HUES64 (cell line): ENCODE results near the gene RIC1.
"Not testable (repeated sequence)": the region's sequence is repeated elsewhere in the genome, so short reads cannot be mapped to it uniquely, and the experiment has no call there.

ENCODE experiments used
- H3K27ac ChIP-seq: 2 replicates; pipeline ENCODE4 v1.7.0; 2013; ENCODE audit warnings: low read depth, low read length, inconsistent platforms
- H3K27me3 ChIP-seq: 2 replicates; pipeline ENCODE4 v1.6.1; 2013; ENCODE audit warnings: mild to moderate bottlenecking, low read length; ENCODE audit not compliant: insufficient read depth
- H3K36me3 ChIP-seq: 2 replicates; pipeline ENCODE4 v1.6.1; 2013; ENCODE audit warnings: mild to moderate bottlenecking, low read length; ENCODE audit not compliant: insufficient read depth
- H3K4me1 ChIP-seq: 2 replicates; pipeline ENCODE4 v1.6.1; 2013; ENCODE audit warnings: mild to moderate bottlenecking, low read length, moderate library complexity; ENCODE audit not compliant: insufficient read depth
- H3K4me3 ChIP-seq: 2 replicates; pipeline ENCODE4 v1.5.1; 2013; ENCODE audit warnings: mild to moderate bottlenecking, low read length, moderate library complexity
- H3K9ac ChIP-seq: 2 replicates; pipeline ENCODE4 v1.6.1; 2013; ENCODE audit warnings: mild to moderate bottlenecking, low read depth, low read length
- H3K9me3 ChIP-seq: 2 replicates; pipeline ENCODE4 v1.6.1; 2013; ENCODE audit warnings: low read depth, low read length; ENCODE audit not compliant: insufficient read depth
- WGBS: fragments of 150-250, 120-280 bp; methylation state at CpG from one replicate; pipeline ENCODE4 v1.1.7; 2013; ENCODE audit warnings: missing lambda C conversion rate; 5-methylcytosine and 5-hydroxymethylcytosine counted together

RIC1 gene

GRCh38 chr9:5712651-5713390 is 83.9 kb downstream of the RIC1 start:
- H3K4me1 ChIP-seq, result no peaks in the 10 kb centered on the region
- peaks cover 10% of the 10 kb centered on the region; the same call in 1 of the 2 replicates for H3K9me3 ChIP-seq
- H3K27me3 ChIP-seq, result no peaks in the 10 kb centered on the region
- H3K9ac ChIP-seq, result no peak overlapping the region
- H3K36me3 ChIP-seq, result peaks cover 41% of the 10 kb centered on the region
- WGBS, result 92% methylated on average over 3 of the region's 4 CpGs
- H3K4me3 ChIP-seq, result no peak overlapping the region
- H3K27ac ChIP-seq, result no peak overlapping the region

- Histone ChIP-seq H3K9ac (no peak overlapping the region), H3K36me3 (peaks cover 41% of the 10 kb centered on the region)
- WGBS, result 86% methylated on average over 4 of the region's 4 CpGs
Measured at GRCh38 chr9:5714501-5715401, 85.8 kb downstream of the RIC1 start.

GRCh38 chr9:5715548-5716127 is 86.7 kb downstream of the RIC1 start:
- H3K27ac ChIP-seq, result no peak overlapping the region
- no peak overlapping the region for H3K9ac ChIP-seq
- H3K36me3 ChIP-seq, result peaks cover 45% of the 10 kb centered on the region
- peaks cover 5% of the 10 kb centered on the region; the same call in 1 of the 2 replicates for H3K9me3 ChIP-seq
- no peaks in the 10 kb centered on the region for H3K4me1 ChIP-seq
- H3K4me3 ChIP-seq, result no peak overlapping the region
- WGBS, result 94% methylated on average over 5 of the region's 5 CpGs
- H3K27me3 ChIP-seq, result no peaks in the 10 kb centered on the region

More at GRCh38 chr9:5714501-5715401, 85.8 kb downstream of the RIC1 start:
- Histone ChIP-seq H3K4me3 (no peak overlapping the region), H3K9me3 (peaks cover 5% of the 10 kb centered on the region; the same call in 1 of the 2 replicates), H3K27me3 (no peaks in the 10 kb centered on the region), H3K27ac (no peak overlapping the region), H3K4me1 (no peaks in the 10 kb centered on the region)

- not testable (repeated sequence) for H3K9me3 ChIP-seq, H3K4me1 ChIP-seq, H3K27ac ChIP-seq, H3K27me3 ChIP-seq, H3K4me3 ChIP-seq, H3K9ac ChIP-seq
- 96% methylated on average over 10 of the region's 10 CpGs for WGBS
- peaks cover 54% of the 10 kb centered on the region for H3K36me3 ChIP-seq
Measured at GRCh38 chr9:5717434-5717833, 88.5 kb downstream of the RIC1 start.

- H3K4me3 ChIP-seq, result no peak overlapping the region
- H3K27ac ChIP-seq, result no peak overlapping the region
- peaks cover 54% of the 10 kb centered on the region for H3K36me3 ChIP-seq
- H3K9me3 ChIP-seq, result peaks cover 5% of the 10 kb centered on the region; the same call in 1 of the 2 replicates
- no peaks in the 10 kb centered on the region for H3K27me3 ChIP-seq
- no peaks in the 10 kb centered on the region for H3K4me1 ChIP-seq
- no peak overlapping the region for H3K9ac ChIP-seq
Measured at GRCh38 chr9:5718296-5719032, 89.6 kb downstream of the RIC1 start.

- 97% methylated on average over 3 of the region's 3 CpGs for WGBS
- no peak overlapping the region for H3K4me3 ChIP-seq
- no peaks in the 10 kb centered on the region for H3K27me3 ChIP-seq
- peaks cover 48% of the 10 kb centered on the region; the same call in 1 of the 2 replicates for H3K36me3 ChIP-seq
- no peak overlapping the region for H3K27ac ChIP-seq
- H3K9ac ChIP-seq, result no peak overlapping the region
- peaks cover 5% of the 10 kb centered on the region; the same call in 1 of the 2 replicates for H3K9me3 ChIP-seq
- H3K4me1 ChIP-seq, result no peaks in the 10 kb centered on the region
Measured at GRCh38 chr9:5719100-5719926, 90.4 kb downstream of the RIC1 start.

- no peaks in the 10 kb centered on the region for H3K27me3 ChIP-seq
- 95% methylated on average over 1 of the region's 1 CpG for WGBS
- H3K4me3 ChIP-seq, result no peak overlapping the region
- H3K9ac ChIP-seq, result no peak overlapping the region
- peaks cover 42% of the 10 kb centered on the region; the same call in 1 of the 2 replicates for H3K36me3 ChIP-seq
- no peaks in the 10 kb centered on the region for H3K4me1 ChIP-seq
- H3K9me3 ChIP-seq, result peaks cover 5% of the 10 kb centered on the region; the same call in 1 of the 2 replicates
- no peak overlapping the region for H3K27ac ChIP-seq
Measured at GRCh38 chr9:5720151-5720550, 91.2 kb downstream of the RIC1 start.

GRCh38 chr9:5721279-5722087 is 92.6 kb downstream of the RIC1 start:
- no peak overlapping the region for H3K9ac ChIP-seq
- peaks cover 36% of the 10 kb centered on the region; the same call in 1 of the 2 replicates for H3K36me3 ChIP-seq
- no peaks in the 10 kb centered on the region for H3K4me1 ChIP-seq
- no peak overlapping the region for H3K27ac ChIP-seq
- H3K4me3 ChIP-seq, result no peak overlapping the region
- H3K27me3 ChIP-seq, result no peaks in the 10 kb centered on the region
- peaks cover 3% of the 10 kb centered on the region; the same call in 1 of the 2 replicates for H3K9me3 ChIP-seq
- WGBS, result 96% methylated on average over 18 of the region's 18 CpGs

- H3K9ac ChIP-seq, H3K9me3 ChIP-seq, H3K27ac ChIP-seq, H3K27me3 ChIP-seq, H3K4me1 ChIP-seq, H3K4me3 ChIP-seq: not testable (repeated sequence)
- WGBS, result 89% methylated on average over 4 of the region's 4 CpGs
- peaks cover 36% of the 10 kb centered on the region; the same call in 1 of the 2 replicates for H3K36me3 ChIP-seq
Measured at GRCh38 chr9:5722679-5723078, 93.8 kb downstream of the RIC1 start.
